GM12878 (cell line): ENCODE measurements around the gene ZNF451.

ENCODE experiments used
- CTCF ChIP-seq, 3 experiments: IDR thresholded peaks in 2 of 3; conservative IDR thresholded peaks in 1 of 3; 2 replicates each; pipeline ENCODE4 v1.5.1; 2011; ENCODE audit warnings: low read depth in 3 of 3, low read length in 3 of 3, mild to moderate bottlenecking in 3 of 3, control low read depth in 2 of 3, moderate library complexity in 2 of 3, inconsistent platforms in 1 of 3, mixed read lengths in 1 of 3; ENCODE audit not compliant: control insufficient read depth in 2 of 3, insufficient read depth in 1 of 3; ENCODE audit errors: extremely low read depth in 1 of 3
- POLR2A ChIP-seq: IDR thresholded peaks from 2 replicates; pipeline ENCODE4 v1.6.1; 2011; ENCODE audit warnings: low read depth, mild to moderate bottlenecking, low read length
- SPI1 ChIP-seq: IDR thresholded peaks from 2 replicates; pipeline ENCODE4 v1.6.1; 2011; ENCODE audit warnings: low read depth, mild to moderate bottlenecking, low read length, moderate library complexity, borderline replicate concordance; ENCODE audit not compliant: insufficient read depth
- TAF1 ChIP-seq: IDR thresholded peaks from 2 replicates; pipeline ENCODE4 v1.6.1; 2011; ENCODE audit warnings: mild to moderate bottlenecking, low read depth, low read length, borderline replicate concordance
- YY1 ChIP-seq: IDR thresholded peaks from 2 replicates; pipeline ENCODE4 v1.6.1; 2011; ENCODE audit warnings: low read depth, mild to moderate bottlenecking, low read length

GRCh38 chr6:57106990-57107389, 17.0 kb downstream of the ZNF451 start:
- no peak for TF ChIP-seq SPI1
- no peak for TF ChIP-seq TAF1
- no peak for TF ChIP-seq YY1
- TF ChIP-seq CTCF (IDR thresholded peaks at IDR 0.05 in 2 of 3, conservative IDR thresholded peaks at IDR 0.05 in 1 of 3; ENCODE audit: control insufficient read depth in 2 of 3, extremely low read depth in 1 of 3, insufficient read depth in 1 of 3, low read depth in 3 of 3, low read length in 3 of 3): no peak
- TF ChIP-seq POLR2A: no peak
